OCI-LY1 (cell line): ENCODE measurements around the gene KRT80.

Source experiments
- H2AFZ ChIP-seq: fragments of 200-600 bp; sonication (generic), shearing (Covaris generic); 2 replicates; pipeline ENCODE4 v1.6.0; 2014; ENCODE audit warnings: antibody characterized with exemption, mild to moderate bottlenecking, low read length
- H3F3A ChIP-seq: fragments of 200-600 bp; sonication (generic), shearing (Covaris generic); 2 replicates; pipeline ENCODE4 v1.6.0; 2014; ENCODE audit warnings: mild to moderate bottlenecking, antibody characterized with exemption, low read length, moderate library complexity; ENCODE audit not compliant: insufficient read depth
- H3K27ac ChIP-seq: fragments of 200-600 bp; sonication (generic); 2 replicates; pipeline ENCODE4 v1.5.1; 2014; ENCODE audit warnings: low read length, mixed run types, mild to moderate bottlenecking, low read depth; ENCODE audit not compliant: poor library complexity, severe bottlenecking
- H3K27me3 ChIP-seq: fragments of 200-600 bp; sonication (generic); 2 replicates; pipeline ENCODE4 v1.6.0; 2014; ENCODE audit warnings: antibody characterized with exemption, mild to moderate bottlenecking, low read length, moderate library complexity; ENCODE audit not compliant: insufficient read depth
- H3K36me3 ChIP-seq: fragments of 200-600 bp; sonication (generic); 2 replicates; pipeline ENCODE4 v1.6.1; 2014; ENCODE audit warnings: mild to moderate bottlenecking, antibody characterized with exemption, low read length, moderate library complexity, mixed read lengths; ENCODE audit not compliant: insufficient read depth
- H3K4me1 ChIP-seq: fragments of 200-600 bp; sonication (generic); 2 replicates; pipeline ENCODE4 v1.5.1; 2014; ENCODE audit warnings: mild to moderate bottlenecking, low read length, moderate library complexity; ENCODE audit not compliant: insufficient read depth, severe bottlenecking
- H3K4me2 ChIP-seq: fragments of 200-600 bp; sonication (generic), shearing (Covaris generic); 2 replicates; pipeline ENCODE4 v1.6.1; 2014; ENCODE audit warnings: low read length
- H3K4me3 ChIP-seq: fragments of 200-600 bp; sonication (generic); 2 replicates; pipeline ENCODE4 v1.5.1; 2014; ENCODE audit warnings: low read length, low read depth, mild to moderate bottlenecking, mixed read lengths; ENCODE audit not compliant: poor library complexity, severe bottlenecking
- H3K79me2 ChIP-seq: fragments of 200-600 bp; shearing (Covaris generic); 2 replicates; pipeline ENCODE4 v1.6.1; 2016; ENCODE audit warnings: mixed run types, low read length, mixed read lengths; ENCODE audit not compliant: insufficient read depth
- H3K9ac ChIP-seq: fragments of 200-600 bp; sonication (generic), shearing (Covaris generic); 2 replicates; pipeline ENCODE4 v1.6.1; 2014; ENCODE audit warnings: mild to moderate bottlenecking, low read length, mixed read lengths
- H3K9me2 ChIP-seq: fragments of 200-600 bp; sonication (generic), shearing (Covaris generic); 2 replicates; pipeline ENCODE4 v1.6.1; 2014; ENCODE audit warnings: low read depth, mild to moderate bottlenecking, low read length, mixed read lengths
- H3K9me3 ChIP-seq: fragments of 200-600 bp; shearing (Covaris generic); 2 replicates; pipeline ENCODE4 v1.6.1; 2014; ENCODE audit warnings: low read length, mixed read lengths
- H4K20me1 ChIP-seq: fragments of 200-600 bp; sonication (generic), shearing (Covaris generic); 2 replicates; pipeline ENCODE4 v1.6.0; 2016; ENCODE audit warnings: mild to moderate bottlenecking, low read length; ENCODE audit not compliant: insufficient read depth
- EZH2 ChIP-seq: fragments of 200-600 bp; sonication (generic), shearing (Covaris generic); IDR thresholded peaks from 2 replicates; pipeline ENCODE4 v1.8.0; 2017; ENCODE audit warnings: borderline replicate concordance, mixed run types, mild to moderate bottlenecking, antibody characterized with exemption, low read length, moderate library complexity, mixed read lengths
- TF ChIP-seq, protein P1 (sequence below): fragments of 200-600 bp; sonication (generic), shearing (Covaris generic); IDR thresholded peaks from 2 replicates; pipeline ENCODE4 v1.5.1; 2017; ENCODE audit warnings: mild to moderate bottlenecking, antibody characterized with exemption, low read length, moderate library complexity, mixed read lengths

KRT80 gene

DNA sequence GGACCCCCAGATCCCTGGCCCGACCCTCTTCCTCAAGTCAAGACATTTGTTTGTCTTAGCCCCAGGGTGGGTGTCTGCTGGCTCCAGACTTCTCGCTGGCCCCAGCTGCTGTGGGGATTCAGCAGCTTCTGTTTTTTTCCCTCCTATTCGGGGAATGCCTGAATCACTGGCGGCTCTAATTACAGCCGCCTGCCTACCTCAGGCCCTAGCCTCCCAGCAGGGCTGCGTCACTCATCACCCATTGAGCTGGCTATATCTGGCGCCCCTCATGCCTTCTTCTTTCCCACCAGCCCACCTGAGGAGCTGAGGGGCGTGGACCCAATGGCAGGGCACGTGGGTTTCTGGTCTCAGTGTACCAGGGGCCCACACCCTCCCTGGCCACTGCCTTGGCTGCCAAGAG lies 10.1 kb downstream of the KRT80 start:
- H3K9ac ChIP-seq = no peak overlapping the region
- H3K9me3 ChIP-seq = no peaks in the 10 kb centered on the region
- no peaks in the 10 kb centered on the region for H3K36me3 ChIP-seq
- no peak overlapping the region for H2AFZ ChIP-seq
- H3K9me2 ChIP-seq = no peaks in the 10 kb centered on the region
- no peak overlapping the region for H3K4me3 ChIP-seq
- H3K27me3 ChIP-seq = peaks cover 8% of the 10 kb centered on the region; the same call in 1 of the 2 replicates
- no peak for TF ChIP-seq EZH2
- TF ChIP-seq, protein P1, sequence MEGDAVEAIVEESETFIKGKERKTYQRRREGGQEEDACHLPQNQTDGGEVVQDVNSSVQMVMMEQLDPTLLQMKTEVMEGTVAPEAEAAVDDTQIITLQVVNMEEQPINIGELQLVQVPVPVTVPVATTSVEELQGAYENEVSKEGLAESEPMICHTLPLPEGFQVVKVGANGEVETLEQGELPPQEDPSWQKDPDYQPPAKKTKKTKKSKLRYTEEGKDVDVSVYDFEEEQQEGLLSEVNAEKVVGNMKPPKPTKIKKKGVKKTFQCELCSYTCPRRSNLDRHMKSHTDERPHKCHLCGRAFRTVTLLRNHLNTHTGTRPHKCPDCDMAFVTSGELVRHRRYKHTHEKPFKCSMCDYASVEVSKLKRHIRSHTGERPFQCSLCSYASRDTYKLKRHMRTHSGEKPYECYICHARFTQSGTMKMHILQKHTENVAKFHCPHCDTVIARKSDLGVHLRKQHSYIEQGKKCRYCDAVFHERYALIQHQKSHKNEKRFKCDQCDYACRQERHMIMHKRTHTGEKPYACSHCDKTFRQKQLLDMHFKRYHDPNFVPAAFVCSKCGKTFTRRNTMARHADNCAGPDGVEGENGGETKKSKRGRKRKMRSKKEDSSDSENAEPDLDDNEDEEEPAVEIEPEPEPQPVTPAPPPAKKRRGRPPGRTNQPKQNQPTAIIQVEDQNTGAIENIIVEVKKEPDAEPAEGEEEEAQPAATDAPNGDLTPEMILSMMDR = no peak
- no peak overlapping the region for H3K27ac ChIP-seq
- H3K4me2 ChIP-seq = no peak overlapping the region
- no peaks in the 10 kb centered on the region for H3K79me2 ChIP-seq
- no peaks in the 10 kb centered on the region for H3F3A ChIP-seq
- H3K4me1 ChIP-seq = no peaks in the 10 kb centered on the region
- H4K20me1 ChIP-seq = no peaks in the 10 kb centered on the region

DNA sequence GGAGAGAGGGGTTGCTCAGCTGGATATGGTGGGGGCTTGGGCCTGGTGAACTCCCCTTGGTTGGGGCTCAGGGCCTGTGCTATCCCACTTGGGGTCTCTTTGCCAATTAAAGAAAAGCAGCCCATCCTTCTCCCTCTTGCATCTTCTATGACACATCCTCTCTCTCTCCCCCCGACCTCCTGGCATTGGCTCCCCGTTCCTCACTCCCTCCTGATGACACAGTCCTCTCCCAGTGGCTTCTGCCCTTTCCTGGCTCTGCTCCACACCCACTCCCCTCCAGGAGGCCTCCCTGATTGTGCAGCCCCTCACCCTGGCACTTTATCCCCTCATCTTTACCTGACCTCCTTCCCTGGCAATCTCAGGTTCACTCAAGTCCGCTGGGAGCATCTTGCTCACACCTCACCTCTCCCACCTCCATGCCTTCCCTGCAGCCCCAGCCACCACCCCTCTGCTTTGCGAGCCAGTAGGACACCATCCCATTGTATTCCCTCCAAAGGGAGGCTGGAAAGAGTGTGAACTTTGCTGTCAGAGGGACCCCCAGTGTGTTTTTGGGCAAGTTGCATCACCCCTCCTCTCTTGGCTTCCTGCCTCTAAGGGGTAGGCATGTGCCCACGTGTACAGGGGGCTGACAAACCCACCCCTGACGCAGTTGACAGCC lies 10.7 kb downstream of the KRT80 start:
- H3K9me2 ChIP-seq = no peaks in the 10 kb centered on the region
- peaks cover 8% of the 10 kb centered on the region; the same call in 1 of the 2 replicates for H3K27me3 ChIP-seq
- H4K20me1 ChIP-seq = no peaks in the 10 kb centered on the region
- no peaks in the 10 kb centered on the region for H3F3A ChIP-seq
- H3K27ac ChIP-seq = no peak overlapping the region
- H3K9me3 ChIP-seq = no peaks in the 10 kb centered on the region
- H3K79me2 ChIP-seq = no peaks in the 10 kb centered on the region
- H3K4me1 ChIP-seq = no peaks in the 10 kb centered on the region
- no peak overlapping the region for H3K4me2 ChIP-seq
- H2AFZ ChIP-seq = no peak overlapping the region
- no peak for TF ChIP-seq EZH2
- TF ChIP-seq, protein P1 = no peak
- no peak overlapping the region for H3K9ac ChIP-seq
- H3K36me3 ChIP-seq = no peaks in the 10 kb centered on the region
- no peak overlapping the region for H3K4me3 ChIP-seq

DNA sequence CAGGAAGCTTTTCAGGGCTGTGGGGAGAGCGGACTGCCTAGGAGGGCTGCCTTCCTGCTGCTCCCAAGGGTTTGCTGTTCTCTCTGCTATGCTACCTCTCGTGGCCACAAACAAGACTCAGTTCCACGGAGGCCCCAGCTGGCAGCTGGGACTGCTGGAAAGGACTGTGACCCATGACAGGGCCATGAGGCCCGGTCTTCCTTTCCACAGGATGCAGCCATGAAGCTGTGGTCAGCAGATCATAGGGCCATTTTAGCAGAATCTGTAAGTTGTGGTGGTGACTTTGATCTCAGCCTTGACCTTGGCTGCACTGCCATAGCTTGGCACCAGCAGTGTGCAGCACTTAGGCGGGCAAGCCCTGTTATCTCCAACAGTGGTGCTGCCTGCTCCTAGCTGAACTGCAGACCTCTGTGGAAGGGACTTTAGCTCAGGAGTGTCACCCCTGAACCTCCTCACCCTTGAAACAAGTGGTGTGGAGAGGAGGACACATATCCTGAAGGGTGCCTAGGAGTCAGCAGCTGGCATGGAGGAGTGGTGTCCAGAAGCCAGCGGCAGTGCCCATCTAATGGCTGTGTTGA lies 12.3 kb downstream of the KRT80 start:
- no peak for TF ChIP-seq EZH2
- TF ChIP-seq, protein P1 = no peak
- H3K79me2 ChIP-seq = no peaks in the 10 kb centered on the region
- H3K4me2 ChIP-seq = no peak overlapping the region
- H3K9me2 ChIP-seq = no peaks in the 10 kb centered on the region
- no peaks in the 10 kb centered on the region for H3K4me1 ChIP-seq
- no peak overlapping the region for H3K9ac ChIP-seq
- no peaks in the 10 kb centered on the region for H4K20me1 ChIP-seq
- H2AFZ ChIP-seq = no peak overlapping the region
- H3K36me3 ChIP-seq = no peaks in the 10 kb centered on the region
- no peak overlapping the region for H3K27ac ChIP-seq
- no peak overlapping the region for H3K4me3 ChIP-seq
- H3F3A ChIP-seq = no peaks in the 10 kb centered on the region
- H3K27me3 ChIP-seq = peaks cover 8% of the 10 kb centered on the region; the same call in 1 of the 2 replicates
- no peaks in the 10 kb centered on the region for H3K9me3 ChIP-seq
